ENCODE measurements around the gene RNF224.
A peak's percentile ranks its signal among the peaks of the same experiment; 100 is the strongest.
"Not testable (repeated sequence)": the region's sequence is repeated elsewhere in the genome, so short reads cannot be mapped to it uniquely, and the experiment has no call there.

GRCh38 chr9:137262173-137262908 lies 35.0 kb downstream of the RNF224 start:
- TF ChIP-seq, protein P1, sequence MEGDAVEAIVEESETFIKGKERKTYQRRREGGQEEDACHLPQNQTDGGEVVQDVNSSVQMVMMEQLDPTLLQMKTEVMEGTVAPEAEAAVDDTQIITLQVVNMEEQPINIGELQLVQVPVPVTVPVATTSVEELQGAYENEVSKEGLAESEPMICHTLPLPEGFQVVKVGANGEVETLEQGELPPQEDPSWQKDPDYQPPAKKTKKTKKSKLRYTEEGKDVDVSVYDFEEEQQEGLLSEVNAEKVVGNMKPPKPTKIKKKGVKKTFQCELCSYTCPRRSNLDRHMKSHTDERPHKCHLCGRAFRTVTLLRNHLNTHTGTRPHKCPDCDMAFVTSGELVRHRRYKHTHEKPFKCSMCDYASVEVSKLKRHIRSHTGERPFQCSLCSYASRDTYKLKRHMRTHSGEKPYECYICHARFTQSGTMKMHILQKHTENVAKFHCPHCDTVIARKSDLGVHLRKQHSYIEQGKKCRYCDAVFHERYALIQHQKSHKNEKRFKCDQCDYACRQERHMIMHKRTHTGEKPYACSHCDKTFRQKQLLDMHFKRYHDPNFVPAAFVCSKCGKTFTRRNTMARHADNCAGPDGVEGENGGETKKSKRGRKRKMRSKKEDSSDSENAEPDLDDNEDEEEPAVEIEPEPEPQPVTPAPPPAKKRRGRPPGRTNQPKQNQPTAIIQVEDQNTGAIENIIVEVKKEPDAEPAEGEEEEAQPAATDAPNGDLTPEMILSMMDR (conservative IDR thresholded peaks at IDR 0.05; ENCODE audit: low read depth, low read length), result peak; percentile 37; the same call in 1 of the 2 replicates
- TF ChIP-seq EZH2 (IDR thresholded peaks at IDR 0.05; ENCODE audit: low read length, unreplicated experiment); EZH2phosphoT487 (IDR thresholded peaks at IDR 0.05; ENCODE audit: borderline replicate concordance, low read length): not testable (repeated sequence)

All from PC-3 (cell line).